ACHN (cell line): Measurements from ENCODE around the gene CD300C.
A peak's percentile ranks its signal among the peaks of the same experiment; 100 is the strongest.
"Not testable (repeated sequence)": the region's sequence is repeated elsewhere in the genome, so short reads cannot be mapped to it uniquely, and the experiment has no call there.

ENCODE experiments used
- DNase-seq: peaks from one replicate; pipeline ENCODE4 v3.0.0-alpha.2; 2015
- in situ Hi-C: cut with HindIII; loops from 2 replicates; pipeline ENCODE4 v1.10.0; 2017; ENCODE audit warnings: low sequenced_read_pairs, low pct_ligation_motif_present, low pct_unique_long_range_greater_than_20kb

Gene CD300C

DNA sequence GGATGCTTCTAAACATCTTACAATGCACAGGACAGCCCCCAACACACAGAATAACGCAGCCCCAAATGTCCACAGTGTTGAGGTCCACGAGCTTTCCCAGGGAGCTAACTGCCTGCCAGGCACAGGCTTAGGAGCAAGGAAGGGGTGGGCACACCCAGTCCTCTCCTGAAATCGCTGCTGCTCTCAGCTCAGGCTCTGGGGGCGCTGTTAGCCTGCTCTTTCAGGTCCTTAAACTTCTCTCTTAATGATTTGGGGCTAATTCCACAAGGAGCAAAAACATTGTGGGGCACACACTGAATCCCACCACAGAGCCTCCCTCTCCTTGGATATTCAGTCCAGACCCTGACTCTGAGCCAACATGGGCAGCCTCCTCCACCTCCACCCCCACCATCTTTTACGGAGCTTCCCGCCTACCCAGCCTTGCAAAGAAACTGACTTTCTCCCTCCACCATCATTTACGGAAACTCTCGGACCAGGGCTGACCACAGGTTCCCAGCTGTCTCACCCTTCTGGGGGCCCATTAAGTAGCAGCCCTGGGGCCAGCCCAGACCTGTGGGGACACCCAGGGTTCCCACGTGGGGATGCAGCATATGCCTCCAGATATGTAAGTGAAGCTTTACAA lies 20.3 kb upstream of the CD300C start:
- in situ Hi-C loops = no loop called here
- peak; percentile 61 for DNase-seq

DNA sequence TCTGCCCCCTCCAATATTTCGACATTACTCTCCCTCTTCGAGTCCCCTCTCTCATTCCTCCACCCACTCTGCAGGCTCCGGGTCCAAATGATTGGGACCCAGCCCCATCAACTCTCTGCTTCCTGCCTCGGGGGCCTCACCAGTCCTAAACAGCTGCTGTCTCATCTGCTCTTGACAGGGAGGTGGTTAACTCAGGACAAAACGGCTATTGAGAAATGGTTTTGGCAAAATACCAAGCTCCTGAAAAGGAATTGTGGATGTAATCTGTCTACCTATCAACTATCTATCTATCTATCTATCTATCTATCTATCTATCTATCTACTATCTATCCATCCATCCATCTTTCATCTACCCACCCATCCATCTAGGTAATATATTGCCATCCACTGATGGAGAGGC lies 19.2 kb upstream of the CD300C start:
- no peak for DNase-seq
- in situ Hi-C loops = no loop called here

DNA sequence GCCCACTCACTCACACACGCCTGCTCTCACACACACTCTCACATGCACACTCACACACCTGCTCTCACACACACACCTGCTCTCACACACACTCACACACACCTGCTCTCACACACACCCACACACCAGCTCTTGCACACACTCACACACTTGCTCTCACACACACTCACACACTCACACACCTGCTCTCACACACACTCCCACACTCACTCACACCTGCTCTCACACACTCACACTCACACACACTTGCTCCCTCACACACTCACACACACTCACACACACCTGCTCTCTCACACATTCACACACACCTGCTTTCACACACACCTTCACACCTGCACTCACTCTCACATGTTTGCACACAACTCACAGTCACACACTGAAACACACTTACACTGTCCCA lies 17.4 kb upstream of the CD300C start:
- in situ Hi-C loops = no loop called here
- DNase-seq = no peak

DNA sequence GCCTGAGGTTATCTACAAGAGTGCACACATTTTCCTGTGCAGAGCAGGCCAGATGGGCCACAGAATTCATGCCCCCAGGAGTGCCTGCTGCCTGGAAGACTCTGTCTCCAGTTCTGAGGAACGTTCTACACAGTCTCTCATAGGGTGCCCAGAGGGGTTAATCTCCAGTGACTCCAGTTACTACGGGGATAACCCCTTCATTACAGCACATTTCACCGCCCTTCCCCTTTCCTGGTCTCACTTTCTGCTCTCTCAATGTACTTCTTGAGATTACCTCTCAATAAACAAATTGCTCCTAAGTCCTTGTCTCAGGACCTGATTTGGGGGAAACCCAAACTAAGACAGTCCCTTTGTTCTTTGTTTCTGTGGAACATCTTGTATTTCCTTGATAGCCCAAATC lies 15.7 kb upstream of the CD300C start:
- no peak for DNase-seq
- in situ Hi-C loops = no loop called here

DNA sequence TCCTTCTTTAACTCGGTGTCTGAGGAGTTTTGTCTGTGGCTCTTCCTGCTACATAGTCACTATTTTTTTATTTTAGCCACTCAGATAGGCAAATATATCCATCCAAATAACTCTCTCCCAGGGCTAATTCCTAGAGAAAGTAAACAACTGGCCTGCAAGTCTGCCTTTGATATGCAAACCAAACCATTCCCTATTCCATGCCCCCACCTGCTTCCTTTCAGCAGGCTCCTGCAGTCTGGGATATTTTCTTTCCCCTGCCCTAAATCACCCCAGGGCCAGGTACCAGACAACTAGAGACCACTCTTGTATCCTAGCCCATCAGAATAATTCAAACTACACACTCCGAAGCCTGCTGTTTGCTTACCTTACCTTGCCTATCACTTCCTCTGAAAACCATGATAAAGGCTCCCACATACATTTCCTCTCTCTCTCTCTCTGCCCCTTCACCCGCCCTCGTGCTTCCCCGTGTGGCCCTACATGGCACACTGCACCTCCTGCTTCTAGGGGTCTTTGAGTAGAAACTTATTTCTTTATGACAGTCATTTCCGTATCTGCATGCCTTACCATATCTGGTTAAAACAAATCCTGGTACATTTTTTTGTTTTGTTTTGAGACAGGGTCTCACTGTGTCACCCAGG lies 13.1 kb upstream of the CD300C start:
- in situ Hi-C loops = no loop called here
- no peak for DNase-seq

DNA sequence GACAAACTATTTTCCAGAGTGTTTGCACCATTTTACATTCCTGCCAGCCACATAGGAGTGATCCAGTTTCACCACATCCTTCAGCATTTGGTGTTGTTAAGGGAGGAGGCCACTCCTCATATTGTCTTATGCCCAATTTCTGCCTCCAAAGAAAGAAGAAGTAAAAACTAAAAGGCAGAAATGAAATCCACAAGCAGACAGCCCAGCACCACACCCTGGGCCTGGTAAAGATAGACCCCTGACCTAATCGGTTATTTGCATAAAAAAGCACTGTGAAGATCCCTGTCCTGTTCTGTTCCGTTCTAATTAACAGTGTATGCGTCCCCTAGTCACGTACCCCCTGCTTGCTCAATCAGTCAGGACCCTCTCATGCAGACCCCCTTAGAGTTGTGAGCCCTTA lies 12.5 kb upstream of the CD300C start:
- in situ Hi-C loops, DNase-seq: not testable (repeated sequence)

DNA sequence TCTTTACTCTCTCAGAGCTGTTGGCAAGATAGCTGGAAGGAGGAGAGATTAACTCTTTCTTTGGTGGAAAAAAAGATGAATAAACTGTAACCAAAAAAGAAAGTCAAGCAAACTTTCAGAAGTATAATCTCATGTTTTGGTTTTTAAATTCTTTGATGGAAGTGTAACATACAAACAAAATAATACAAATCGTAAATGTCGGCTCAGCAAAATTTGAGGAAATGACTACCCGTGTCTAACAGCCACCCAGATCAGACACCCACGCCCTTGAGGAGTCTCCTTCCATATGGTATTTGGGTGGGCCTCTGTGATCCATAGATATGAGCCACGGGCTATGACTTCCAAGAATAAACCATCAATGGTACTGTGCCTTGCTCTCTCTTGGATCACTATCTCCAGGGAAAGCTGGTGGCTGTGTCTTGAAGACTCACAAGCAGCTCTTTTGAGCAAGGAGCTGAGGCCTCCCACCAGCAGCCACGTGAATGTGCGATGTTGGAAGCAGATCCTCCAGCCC lies 9.6 kb upstream of the CD300C start:
- no peak for DNase-seq
- in situ Hi-C loops = no loop called here

DNA sequence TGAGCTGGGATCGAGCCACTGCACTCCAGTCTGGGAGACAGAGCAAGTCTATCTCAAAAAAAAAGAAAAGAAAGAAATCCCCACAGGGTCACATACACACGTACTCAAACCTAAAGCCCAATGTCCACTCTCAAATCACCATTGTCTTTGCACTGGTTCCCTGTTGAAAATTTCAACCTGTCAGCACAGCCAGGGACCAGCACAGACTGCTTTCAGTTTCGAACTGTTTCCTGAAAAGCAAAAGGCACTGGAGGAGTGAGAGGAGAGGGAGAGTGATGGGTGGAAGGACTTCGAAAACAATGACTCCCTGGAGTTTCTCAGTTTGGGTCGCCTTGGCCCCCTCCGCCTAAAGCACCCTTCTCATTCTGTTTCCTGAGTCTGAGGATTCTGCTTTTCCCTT lies 9.0 kb upstream of the CD300C start:
- in situ Hi-C loops = no loop called here
- no peak for DNase-seq

DNA sequence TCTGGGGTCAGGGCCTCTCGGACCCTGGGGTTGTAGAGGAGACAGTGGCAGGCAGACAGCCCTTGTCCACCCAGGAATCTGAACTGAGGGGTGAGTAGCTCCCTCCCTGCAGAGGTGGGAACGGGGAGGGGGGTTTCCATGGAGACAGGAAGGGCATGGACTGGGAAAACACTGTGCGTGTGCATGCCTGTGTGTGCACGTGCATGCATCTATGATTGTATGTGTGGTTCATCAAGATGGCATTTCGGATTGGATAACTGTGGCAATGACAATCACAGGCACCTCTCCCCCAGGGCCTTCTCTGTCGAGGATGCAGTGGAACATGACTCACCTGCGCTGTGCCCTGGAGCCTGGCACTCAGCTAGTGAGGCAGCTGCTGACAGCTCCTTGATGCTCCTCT lies 6.1 kb upstream of the CD300C start:
- in situ Hi-C loops = no loop called here
- no peak for DNase-seq

DNA sequence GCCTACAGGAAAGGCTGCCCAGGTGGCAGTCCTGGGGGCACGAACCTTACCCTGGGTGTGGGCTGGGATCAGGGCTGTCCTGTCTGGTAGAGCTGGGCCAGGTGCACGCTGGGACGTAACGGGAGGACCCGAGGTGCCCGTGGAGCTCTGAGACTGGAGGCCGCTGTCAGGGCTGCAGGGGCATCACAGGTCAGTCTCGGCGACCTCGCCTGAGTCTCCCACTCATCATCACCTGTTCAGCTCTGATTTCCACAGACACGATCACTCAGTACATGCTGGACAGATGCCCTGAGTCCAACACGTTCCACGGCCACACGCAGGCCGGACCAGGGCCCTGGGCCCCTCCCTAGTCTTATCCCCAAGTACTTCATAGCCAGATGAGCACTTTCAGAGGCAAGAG lies 4.7 kb upstream of the CD300C start:
- no peak for DNase-seq
- in situ Hi-C loops = no loop called here

DNA sequence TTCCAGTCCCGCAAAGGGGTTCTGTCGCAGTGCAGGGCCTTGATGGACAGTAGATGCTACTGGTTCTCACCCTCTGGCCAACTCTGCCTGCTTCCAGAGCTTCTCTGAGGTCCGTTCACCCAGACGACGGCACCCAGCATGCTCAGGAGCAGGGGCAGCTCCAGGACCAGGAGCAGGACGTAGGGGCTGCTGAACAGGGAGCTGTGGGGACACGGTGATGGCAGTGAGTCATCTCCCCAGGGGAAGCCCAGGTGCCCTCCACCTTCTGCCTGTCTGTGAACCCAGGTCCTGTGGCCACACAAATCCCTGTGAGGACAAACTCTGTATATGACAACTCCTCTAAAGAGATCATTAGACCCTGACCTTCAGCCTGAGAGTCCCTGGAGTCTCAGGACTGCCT lies 3.4 kb upstream of the CD300C start:
- no peak for DNase-seq
- in situ Hi-C loops = no loop called here

DNA sequence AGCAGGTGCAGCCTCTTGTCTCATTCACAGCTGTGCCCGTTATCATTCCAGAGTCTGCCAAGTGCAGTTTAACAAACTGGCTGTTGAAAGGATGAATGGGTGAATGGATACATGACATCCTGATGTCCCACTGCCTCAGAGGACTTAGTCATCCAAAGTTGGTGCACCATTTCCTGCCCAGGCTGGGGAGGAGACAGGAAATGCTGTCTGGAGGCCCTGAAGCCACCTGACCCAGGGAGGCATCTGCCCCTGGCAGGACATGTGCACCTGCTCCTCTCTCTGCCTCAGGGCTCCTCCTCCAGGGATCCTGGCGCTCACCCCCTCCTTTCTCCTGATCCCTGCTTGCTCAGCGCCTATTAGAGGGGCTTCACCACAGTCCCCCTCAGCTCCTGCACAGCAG lies 1.8 kb upstream of the CD300C start:
- in situ Hi-C loops = no loop called here
- DNase-seq = peak; percentile 40

DNA sequence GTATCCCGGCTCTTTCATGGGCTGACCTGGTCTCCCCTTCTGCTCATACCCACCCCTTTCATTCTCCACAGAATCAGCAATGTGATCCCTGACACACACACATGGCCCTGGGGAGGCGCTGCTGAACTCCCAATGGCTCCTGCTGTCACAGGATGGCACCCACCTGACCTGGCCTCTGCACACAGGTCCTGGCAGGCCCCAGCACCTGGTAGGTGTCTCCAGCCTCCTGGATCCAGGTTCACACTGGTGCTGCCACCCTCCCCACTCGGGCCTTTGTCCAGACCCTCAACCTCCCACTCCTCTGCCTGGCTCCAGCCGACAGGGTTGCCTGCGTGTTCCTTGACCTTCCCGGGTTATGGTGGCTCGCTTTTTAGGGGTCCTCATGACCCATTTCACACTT lies 1.3 kb upstream of the CD300C start:
- no peak for DNase-seq
- in situ Hi-C loops = no loop called here

DNA sequence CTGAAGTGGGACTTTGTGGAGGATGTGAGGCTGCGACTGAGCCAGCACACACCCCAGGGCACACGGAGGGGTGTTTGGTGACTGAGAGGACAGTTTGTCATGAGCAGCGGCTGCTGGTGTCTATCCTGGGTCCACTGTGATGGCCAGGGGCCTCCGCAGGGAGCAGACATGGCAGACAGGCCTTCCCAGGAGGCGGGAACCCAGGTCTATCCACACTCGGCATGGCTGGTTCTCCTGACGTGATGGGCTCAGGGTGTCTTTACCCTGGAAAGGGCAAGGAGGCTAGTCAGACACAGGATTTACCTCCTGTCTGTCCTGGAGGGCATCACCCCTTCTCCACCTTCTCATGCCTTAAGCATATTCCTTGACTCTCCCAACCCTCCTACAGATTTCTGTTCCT lies 671 bp upstream of the CD300C start:
- no peak for DNase-seq
- in situ Hi-C loops = no loop called here

DNA sequence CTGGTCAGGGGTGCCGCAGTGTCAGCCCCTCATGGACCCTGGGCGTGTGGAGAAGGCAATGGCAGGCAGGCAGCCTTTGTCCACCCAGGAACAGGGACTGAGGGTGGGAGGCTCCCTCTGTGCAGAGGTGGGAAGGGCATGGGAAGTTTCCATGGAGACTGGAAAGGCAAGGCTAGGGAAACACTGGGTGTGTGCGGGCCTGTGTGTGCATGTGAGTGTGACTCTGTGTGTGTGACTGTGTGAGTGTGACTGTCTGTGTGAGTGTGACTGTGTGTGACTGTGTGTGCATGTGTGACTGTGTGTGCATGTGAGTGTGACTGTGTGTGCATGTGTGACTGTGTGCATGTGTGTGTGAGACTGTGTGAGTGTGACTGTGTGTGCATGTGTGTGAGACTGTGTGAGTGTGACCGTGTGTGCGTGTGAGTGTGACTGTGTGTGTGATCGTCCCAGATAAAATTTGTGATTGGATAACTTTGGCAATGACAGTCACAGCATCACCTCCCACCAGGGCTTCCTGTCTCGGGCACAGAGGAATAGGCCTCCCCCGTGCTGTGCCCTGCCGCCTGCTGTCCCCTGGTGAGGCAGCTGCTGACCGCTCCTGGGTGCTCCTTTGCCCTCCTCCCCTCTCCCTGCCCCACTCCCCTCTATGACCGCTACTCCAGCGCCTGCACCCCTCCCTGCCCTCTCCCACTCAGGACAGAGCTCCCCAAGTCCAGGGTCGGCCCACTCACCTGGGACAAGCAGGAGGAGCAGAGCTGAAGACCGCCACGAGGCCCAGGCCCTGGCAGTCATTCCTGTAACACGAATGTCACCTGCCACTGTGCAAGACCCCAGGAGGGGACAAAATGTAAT lies 698 bp downstream of the CD300C start:
- no peak for DNase-seq
- in situ Hi-C loops = no loop called here

DNA sequence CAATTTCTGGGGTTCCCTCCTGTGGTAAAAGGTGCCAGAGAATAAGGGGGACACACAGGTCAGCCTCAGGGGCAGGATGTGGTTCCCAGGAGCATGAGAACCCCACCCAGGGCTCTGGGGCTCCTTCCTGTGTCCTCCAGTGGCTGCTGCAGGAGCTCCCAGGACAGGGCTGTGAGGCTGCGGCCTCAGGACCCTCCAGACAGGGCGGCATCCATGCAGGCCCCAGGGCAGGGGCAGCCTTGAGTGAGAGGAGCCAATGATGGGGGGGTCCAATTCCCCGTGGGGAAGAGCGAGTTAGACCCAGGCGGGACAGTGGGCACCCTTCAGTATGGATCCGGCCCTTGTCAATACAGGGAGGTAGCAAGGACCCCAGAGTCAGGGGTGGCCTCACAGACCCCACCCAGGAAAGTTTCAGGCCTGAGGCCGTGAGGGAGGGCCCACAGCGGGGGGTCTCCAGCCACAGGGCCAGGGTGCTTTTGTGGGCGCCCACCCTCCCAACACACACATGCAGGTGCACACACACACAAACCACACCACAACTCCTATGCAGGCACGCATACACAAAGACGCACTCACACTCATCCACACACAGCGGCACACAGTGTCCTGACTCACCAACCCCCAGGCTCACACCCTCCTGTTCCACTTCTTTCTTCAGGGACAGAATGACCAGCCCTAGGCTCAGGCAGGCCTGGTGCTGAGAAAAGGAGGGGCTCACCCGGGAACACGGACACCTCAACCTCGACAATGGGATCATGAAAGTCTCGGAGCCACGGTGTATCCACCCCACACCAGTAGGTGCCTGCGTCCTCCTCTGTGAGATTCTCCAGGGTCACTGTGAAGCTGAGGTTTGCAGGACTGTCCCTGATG lies 1.8 kb downstream of the CD300C start:
- no peak for DNase-seq
- in situ Hi-C loops = no loop called here

DNA sequence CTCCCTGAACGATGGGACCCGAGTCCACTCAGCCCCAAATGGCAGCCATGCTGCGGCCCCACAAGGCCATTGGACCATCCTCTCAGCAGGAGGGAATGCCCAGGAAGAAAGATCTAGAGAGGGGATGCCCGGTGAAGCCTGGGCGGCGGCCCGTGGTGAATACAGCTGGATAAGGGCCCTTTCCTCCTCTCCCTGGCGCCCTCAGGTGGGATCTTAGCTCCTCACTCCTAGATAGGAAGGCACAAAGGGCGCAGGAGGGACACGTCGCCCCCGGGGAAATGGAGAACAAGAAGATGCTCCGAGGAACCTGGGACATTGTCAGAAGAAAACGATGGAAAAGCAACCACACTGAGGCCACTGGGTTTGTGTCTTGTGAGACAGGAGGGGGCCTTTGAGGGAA lies 2.5 kb downstream of the CD300C start:
- DNase-seq = no peak
- in situ Hi-C loops = no loop called here

DNA sequence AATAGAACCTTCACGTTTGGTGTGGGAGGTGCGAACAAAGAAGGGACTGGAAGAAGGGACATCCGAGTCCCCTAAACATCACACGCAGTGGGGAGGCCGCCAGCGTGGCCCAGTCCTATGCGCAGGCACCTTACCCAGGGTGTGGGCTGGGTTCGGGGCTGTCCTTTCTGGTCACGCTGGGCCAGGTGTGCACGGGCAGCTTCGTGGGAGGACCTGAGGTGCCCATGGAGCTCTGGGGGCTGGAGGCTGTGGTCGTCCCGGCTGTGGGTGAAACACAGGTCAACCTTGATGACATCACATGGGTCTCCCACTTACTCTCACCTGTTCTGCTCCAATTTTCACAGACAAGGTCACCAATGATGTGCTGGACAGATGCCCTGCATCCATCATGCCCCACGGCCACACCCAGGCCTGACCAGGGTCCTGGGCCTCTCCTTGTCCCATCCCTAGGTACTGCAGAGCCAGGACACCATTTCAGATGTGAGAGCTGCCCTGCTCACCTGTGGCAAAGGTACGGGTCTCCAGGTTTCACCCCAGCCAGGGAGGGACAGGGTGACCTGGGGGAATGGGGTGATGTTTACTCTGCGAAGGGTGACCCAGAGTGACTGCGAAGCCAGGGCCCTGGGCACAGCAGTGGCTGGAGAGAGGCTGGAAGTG lies 3.1 kb downstream of the CD300C start:
- DNase-seq = no peak
- in situ Hi-C loops = no loop called here
